ENCODE measurements around the gene ZNRF1. TPM values are rescaled to one million over a fixed set of nuclear protein-coding genes. Genes with fewer than 3 reads are reported as not detected.

Gene ZNRF1
- total RNA-seq, 1 donor, result 19.9 TPM

DNA sequence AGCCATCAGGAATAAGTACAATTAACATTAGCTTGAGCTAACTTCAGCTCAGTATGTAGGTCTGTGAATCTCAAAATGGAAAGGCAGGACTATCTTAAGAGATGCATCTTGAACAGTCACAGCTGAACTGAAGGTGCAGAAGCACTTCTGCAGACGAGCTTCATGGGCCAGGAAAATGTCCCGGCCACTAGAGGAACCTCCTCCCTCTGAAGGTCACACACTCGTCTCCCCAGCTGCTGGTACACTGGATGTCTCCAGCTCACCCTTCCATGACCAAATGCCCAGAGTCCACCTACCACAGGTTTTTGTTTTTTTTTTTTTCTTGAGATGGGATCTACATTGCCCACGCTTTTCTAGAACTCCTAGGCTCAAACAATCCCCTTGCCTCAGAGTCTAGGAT lies 47.1 kb upstream of the ZNRF1 start:
- H3K4me2 ChIP-seq (ENCODE audit: insufficient read depth, low read length), result no peak overlapping the region
- no peak overlapping the region for H3K27ac ChIP-seq (ENCODE audit: low read depth, low read length)
- TF ChIP-seq, protein P1, sequence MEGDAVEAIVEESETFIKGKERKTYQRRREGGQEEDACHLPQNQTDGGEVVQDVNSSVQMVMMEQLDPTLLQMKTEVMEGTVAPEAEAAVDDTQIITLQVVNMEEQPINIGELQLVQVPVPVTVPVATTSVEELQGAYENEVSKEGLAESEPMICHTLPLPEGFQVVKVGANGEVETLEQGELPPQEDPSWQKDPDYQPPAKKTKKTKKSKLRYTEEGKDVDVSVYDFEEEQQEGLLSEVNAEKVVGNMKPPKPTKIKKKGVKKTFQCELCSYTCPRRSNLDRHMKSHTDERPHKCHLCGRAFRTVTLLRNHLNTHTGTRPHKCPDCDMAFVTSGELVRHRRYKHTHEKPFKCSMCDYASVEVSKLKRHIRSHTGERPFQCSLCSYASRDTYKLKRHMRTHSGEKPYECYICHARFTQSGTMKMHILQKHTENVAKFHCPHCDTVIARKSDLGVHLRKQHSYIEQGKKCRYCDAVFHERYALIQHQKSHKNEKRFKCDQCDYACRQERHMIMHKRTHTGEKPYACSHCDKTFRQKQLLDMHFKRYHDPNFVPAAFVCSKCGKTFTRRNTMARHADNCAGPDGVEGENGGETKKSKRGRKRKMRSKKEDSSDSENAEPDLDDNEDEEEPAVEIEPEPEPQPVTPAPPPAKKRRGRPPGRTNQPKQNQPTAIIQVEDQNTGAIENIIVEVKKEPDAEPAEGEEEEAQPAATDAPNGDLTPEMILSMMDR (IDR thresholded peaks at IDR 0.05; ENCODE audit: extremely low read depth, low read depth, low read length), result no peak
- H3K4me1 ChIP-seq (ENCODE audit: insufficient read depth, low read length), result no peaks in the 10 kb centered on the region
- no peaks in the 10 kb centered on the region for H3K27me3 ChIP-seq (ENCODE audit: insufficient read depth, low read length)
- peaks cover 7% of the 10 kb centered on the region for H4K20me1 ChIP-seq (ENCODE audit: insufficient read depth, low read length)
- no peak overlapping the region for H2AFZ ChIP-seq (ENCODE audit: low read length)
- peaks cover 30% of the 10 kb centered on the region for H3K36me3 ChIP-seq (ENCODE audit: insufficient read depth, low read length)
- DNase-seq (ENCODE audit: insufficient read length, low spot score, missing footprints), result no peak
- H3K79me2 ChIP-seq (ENCODE audit: insufficient read depth, low read length), result no peaks in the 10 kb centered on the region
- H3K9me3 ChIP-seq (ENCODE audit: low read depth, low read length), result no peaks in the 10 kb centered on the region
- H3K4me3 ChIP-seq (ENCODE audit: insufficient read depth, low read length), result no peak overlapping the region

- no peaks in the 10 kb centered on the region for H3K4me1 ChIP-seq (ENCODE audit: insufficient read depth, low read length)
- no peak for DNase-seq (ENCODE audit: insufficient read length, low spot score, missing footprints)
- no peaks in the 10 kb centered on the region for H3K9me3 ChIP-seq (ENCODE audit: low read depth, low read length)
These were observed 44.1 kb upstream of the ZNRF1 start for GRCh38 chr16:74954763-74955162.

DNA sequence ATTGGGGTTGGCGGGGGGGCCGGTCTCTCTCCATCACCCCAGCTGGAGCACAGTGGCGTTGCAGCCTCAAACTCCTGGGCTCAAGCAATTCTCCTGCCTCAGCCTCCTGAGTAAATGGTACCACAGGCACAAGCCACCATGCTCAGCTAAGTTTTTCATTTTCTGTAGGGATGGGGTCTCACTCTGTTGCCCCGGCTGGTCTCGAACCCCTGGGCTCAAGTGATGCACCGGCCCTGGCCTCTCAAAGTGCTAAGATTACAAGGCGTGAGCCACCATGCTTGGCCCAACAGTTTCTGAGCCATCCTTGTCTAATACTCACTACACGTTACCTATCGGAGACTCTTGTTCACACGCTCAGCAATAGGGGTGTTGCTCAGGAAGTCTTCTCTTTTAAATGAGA lies 25.5 kb upstream of the ZNRF1 start:
- no peaks in the 10 kb centered on the region for H3K9me3 ChIP-seq (ENCODE audit: low read depth, low read length)
- no peak overlapping the region for H3K27ac ChIP-seq (ENCODE audit: low read depth, low read length)
- no peaks in the 10 kb centered on the region for H3K79me2 ChIP-seq (ENCODE audit: insufficient read depth, low read length)
- no peak overlapping the region for H3K4me3 ChIP-seq (ENCODE audit: insufficient read depth, low read length)
- no peak overlapping the region for H3K4me2 ChIP-seq (ENCODE audit: insufficient read depth, low read length)
- no peaks in the 10 kb centered on the region for H3K36me3 ChIP-seq (ENCODE audit: insufficient read depth, low read length)
- H4K20me1 ChIP-seq (ENCODE audit: insufficient read depth, low read length), result peaks cover 6% of the 10 kb centered on the region
- H3K4me1 ChIP-seq (ENCODE audit: insufficient read depth, low read length), result no peaks in the 10 kb centered on the region
- no peaks in the 10 kb centered on the region for H3K27me3 ChIP-seq (ENCODE audit: insufficient read depth, low read length)
- TF ChIP-seq, protein P1 (IDR thresholded peaks at IDR 0.05; ENCODE audit: extremely low read depth, low read depth, low read length), result no peak
- no peak overlapping the region for H2AFZ ChIP-seq (ENCODE audit: low read length)
- no peak for DNase-seq (ENCODE audit: insufficient read length, low spot score, missing footprints)

More at GRCh38 chr16:74954763-74955162, 44.1 kb upstream of the ZNRF1 start:
- TF ChIP-seq, protein P1 (IDR thresholded peaks at IDR 0.05; ENCODE audit: extremely low read depth, low read depth, low read length), result no peak
- Histone ChIP-seq H3K27me3 (ENCODE audit: insufficient read depth, low read length) (no peaks in the 10 kb centered on the region), H3K4me3 (ENCODE audit: insufficient read depth, low read length) (no peak overlapping the region), H3K4me2 (ENCODE audit: insufficient read depth, low read length) (no peak overlapping the region), H2AFZ (ENCODE audit: low read length) (no peak overlapping the region), H3K36me3 (ENCODE audit: insufficient read depth, low read length) (peaks cover 18% of the 10 kb centered on the region), H3K79me2 (ENCODE audit: insufficient read depth, low read length) (no peaks in the 10 kb centered on the region), H3K27ac (ENCODE audit: low read depth, low read length) (no peak overlapping the region), H4K20me1 (ENCODE audit: insufficient read depth, low read length) (peaks cover 11% of the 10 kb centered on the region)

DNA sequence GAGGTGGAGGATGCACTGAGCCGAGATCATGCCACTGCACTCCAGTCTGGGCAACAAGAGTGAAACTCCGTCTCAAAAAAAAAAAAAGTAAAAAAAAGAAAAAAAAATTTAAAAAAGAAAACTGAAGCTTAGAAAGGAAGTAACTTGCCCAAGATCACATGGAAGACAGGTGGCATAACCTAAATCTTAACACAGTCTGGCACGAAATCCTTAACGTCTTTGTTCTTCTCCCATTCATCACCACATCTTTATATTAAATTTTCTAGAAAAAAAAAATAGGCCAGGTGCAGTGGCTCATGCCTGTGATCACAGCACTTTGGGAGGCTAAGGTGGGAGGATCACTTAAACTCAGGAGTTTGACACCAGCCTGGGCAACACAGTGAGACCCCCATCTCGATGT lies 23.2 kb upstream of the ZNRF1 start:
- H3K4me3 ChIP-seq (ENCODE audit: insufficient read depth, low read length), result no peak overlapping the region
- no peaks in the 10 kb centered on the region for H3K9me3 ChIP-seq (ENCODE audit: low read depth, low read length)
- H3K79me2 ChIP-seq (ENCODE audit: insufficient read depth, low read length), result no peaks in the 10 kb centered on the region
- H3K27me3 ChIP-seq (ENCODE audit: insufficient read depth, low read length), result no peaks in the 10 kb centered on the region
- H3K4me2 ChIP-seq (ENCODE audit: insufficient read depth, low read length), result no peak overlapping the region
- H4K20me1 ChIP-seq (ENCODE audit: insufficient read depth, low read length), result peaks cover 5% of the 10 kb centered on the region
- no peak overlapping the region for H3K27ac ChIP-seq (ENCODE audit: low read depth, low read length)
- no peak for DNase-seq (ENCODE audit: insufficient read length, low spot score, missing footprints)
- H3K4me1 ChIP-seq (ENCODE audit: insufficient read depth, low read length), result no peaks in the 10 kb centered on the region
- no peaks in the 10 kb centered on the region for H3K36me3 ChIP-seq (ENCODE audit: insufficient read depth, low read length)
- TF ChIP-seq, protein P1 (IDR thresholded peaks at IDR 0.05; ENCODE audit: extremely low read depth, low read depth, low read length), result no peak
- no peak overlapping the region for H2AFZ ChIP-seq (ENCODE audit: low read length)
